Ramos (cell line): ENCODE results near the gene UBR2.
"Not testable (repeated sequence)": the region's sequence is repeated elsewhere in the genome, so short reads cannot be mapped to it uniquely, and the experiment has no call there.

Experiments
- in situ Hi-C: fragments of 300-500 bp; cut with MboI; formaldehyde crosslinking; loops from one replicate; pipeline ENCODE4 v1.14.3; 2022; ENCODE audit warnings: low sequenced_read_pairs; ENCODE audit not compliant: unreplicated experiment

The UBR2 gene

DNA sequence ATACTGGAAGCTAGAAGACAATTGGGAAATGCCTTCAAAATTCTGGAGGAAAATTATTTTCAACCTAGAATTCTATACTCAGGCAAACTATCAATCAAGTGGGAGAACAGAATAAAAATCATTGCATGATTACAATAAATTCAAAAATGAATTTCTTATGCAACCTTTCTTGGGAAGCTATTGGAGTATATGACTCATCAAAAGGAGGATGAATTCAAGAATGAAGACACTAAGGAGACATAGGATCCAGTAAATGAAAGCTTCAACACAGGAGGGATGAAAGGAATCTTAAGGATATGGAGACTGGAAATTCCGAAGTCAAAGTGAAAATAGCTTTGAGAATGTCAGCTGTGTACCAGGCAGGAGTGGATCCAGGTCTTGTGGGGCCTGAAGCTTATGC, 12.6 kb upstream of the UBR2 start:
- in situ Hi-C loops, result loop anchor here (10.0 kb wide), 1 partner anchor 324 kb away; the partner anchor contains the start of gene RPL7L1

DNA sequence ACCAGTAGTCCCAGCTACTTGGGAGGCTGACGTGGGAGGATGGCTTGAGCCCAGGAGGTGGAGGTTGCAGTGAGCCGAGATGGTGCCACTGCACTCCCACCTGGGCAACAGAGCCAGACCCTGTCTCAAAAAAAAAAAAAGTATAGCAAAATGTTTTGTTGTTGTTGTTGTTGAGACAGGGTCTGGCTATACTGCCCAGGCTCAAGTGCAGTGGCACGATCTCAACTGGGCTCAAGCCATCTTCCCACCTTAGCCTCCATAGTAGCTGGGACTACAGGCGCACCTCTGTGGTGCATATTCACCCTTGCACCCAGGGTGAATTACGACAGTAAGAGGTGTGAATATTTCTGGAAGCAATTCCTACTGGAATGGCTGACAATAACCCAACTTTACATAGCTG, 11.4 kb upstream of the UBR2 start:
- in situ Hi-C loops, result loop anchor here (10.0 kb wide), 1 partner anchor 322 kb away; the partner anchor contains the start of gene RPL7L1

GRCh38 chr6:42555477-42556457, 8.1 kb upstream of the UBR2 start:
- in situ Hi-C loops, result loop anchor here (10.0 kb wide), 1 partner anchor 319 kb away; the partner anchor contains the start of gene RPL7L1

- in situ Hi-C loops, result loop anchor here (10.0 kb wide), 1 partner anchor 318 kb away; the partner anchor contains the start of gene RPL7L1
Observed at GRCh38 chr6:42556462-42556861, 7.4 kb upstream of the UBR2 start.

DNA sequence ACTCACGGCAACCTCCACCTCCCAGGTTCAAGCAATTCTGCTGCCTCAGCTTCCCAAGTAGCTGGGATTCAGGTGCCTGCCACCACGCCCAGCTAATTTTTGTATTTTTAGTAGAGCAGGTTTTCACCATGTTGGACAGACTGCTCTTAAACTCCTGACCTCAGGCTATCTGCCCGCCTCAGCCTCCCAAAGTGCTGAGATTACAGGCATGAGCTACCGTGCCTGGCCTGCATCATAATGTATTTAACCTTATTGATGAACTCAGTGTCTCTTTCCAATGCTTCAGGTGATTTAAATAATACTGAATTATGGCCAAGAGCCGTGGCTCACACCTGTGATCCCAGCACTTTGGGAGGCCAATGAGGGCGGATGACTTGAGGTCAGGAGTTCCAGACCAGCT, 4.6 kb upstream of the UBR2 start:
- in situ Hi-C loops, result loop anchor here (10.0 kb wide), 1 partner anchor 316 kb away; the partner anchor contains the start of gene RPL7L1

- in situ Hi-C loops, result no loop called here
Observed at GRCh38 chr6:42561986-42562385, 1.8 kb upstream of the UBR2 start.

GRCh38 chr6:42562788-42563405, 932 bp upstream of the UBR2 start:
- in situ Hi-C loops, result no loop called here

- in situ Hi-C loops, result no loop called here
Observed at GRCh38 chr6:42564506-42564825, 637 bp downstream of the UBR2 start.

DNA sequence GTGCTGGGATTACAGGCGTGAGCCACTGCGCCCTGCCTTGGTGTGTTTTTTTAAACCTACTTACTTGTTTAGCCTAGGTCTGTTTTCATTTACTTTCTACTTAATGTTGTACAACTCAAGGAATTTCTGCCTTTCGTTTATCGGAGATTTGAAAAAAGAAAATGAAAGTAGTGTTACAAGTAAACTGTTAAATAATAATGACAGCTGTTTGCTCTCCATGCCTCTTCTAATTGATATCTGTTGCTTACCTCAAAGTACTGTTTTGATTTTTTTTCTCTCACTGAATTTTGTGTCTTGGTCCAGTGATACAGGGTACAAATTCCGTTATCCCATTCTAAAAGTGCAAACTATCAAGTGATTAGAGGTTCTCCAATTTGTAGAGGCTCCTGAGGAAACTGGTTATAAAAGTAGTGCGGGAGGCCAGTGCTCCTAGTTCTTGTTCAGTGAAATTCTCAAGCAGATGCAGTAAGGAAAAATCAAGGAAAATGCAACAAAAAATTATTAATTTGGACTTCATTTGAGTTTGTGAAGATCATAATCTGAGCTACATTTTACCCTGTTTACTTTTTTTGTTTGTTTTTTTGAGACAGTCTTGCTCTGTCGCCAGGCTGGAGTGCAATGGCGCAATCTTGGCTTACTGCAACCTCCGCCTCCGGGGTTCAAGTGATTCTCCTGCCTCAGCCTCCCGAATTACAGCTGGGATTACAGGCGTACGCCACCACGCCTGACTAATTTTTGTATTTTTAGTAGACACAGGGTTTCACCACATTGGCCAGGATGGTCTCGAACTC, 2.2 kb downstream of the UBR2 start:
- in situ Hi-C loops, result no loop called here

GRCh38 chr6:42566614-42567208, 2.9 kb downstream of the UBR2 start:
- in situ Hi-C loops, result no loop called here

- in situ Hi-C loops, result not testable (repeated sequence)
Observed at GRCh38 chr6:42567237-42567636, 3.4 kb downstream of the UBR2 start.

DNA sequence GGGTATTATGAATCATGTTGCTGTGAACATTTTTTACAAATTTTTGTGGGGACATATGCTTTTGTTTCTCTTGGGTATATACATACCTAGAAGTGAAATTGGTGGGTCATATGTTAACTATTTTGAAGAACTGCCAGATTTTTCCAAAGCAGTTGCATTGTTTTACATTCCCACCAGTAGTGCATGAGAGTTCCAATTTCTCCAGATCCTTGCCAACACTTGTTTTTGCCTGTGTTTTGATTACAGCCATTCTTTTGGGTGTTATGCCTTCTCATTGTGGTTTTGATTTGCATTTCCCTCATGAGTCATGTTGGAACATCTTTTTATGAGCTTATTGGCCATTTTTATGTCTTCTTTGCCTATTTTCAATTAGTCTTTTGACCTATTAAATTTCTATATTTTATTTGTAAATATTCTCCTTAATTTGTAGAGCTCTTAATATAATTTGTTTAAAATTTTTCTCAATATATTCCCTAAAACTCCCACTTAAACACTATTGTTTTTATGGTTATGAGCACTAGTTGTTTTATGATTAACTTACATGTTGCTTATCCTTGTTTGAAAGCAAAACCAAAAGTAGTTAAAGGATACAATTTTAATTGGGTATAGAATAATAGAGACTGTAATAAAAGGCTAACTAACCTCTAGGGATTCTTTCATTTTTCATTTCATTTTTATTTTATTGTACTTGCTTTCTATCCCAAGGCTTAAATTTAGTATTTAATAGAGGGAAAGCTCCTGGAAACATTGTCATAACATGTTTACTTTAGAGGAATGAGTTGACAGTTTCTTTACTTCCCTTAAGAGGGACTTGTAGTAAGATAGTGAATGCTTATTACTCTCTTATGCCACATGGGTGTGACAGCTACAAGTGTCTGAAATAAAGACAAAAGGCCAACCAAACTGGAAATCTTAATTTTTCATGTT, 5.5 kb downstream of the UBR2 start:
- in situ Hi-C loops, result no loop called here

DNA sequence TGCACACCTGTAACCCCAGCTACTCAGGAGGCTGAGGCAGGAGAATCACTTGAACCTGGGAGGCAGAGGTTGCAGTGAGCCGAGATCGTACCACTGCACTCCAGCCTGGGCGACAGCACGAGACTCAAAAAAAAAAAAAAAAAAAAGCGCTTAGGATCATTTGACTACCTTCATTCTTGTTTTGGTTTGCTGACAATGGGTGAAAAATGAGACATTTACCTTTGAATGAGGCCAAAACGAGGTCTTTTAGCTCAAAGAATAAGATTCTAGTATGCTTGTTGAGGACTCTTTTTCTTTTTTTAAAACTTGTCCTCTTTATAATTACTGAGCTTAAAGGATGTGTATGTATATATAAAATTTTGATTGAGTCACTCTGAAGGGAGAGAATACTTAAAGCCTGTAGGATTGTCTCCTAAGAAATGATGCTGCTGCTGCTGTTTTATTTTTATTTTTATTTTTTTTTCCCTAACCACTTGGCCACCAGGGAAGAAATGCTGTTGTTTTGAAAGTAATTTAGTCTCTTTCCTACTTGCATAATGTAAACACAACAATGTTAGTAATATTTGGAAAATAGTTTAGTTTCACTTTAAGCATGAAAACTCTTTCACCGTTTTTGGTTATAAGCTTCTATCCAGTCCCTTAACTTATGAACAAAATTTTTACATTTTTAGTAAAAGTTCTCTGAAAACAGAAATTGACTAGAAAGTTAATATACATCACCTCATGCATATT, 7.9 kb downstream of the UBR2 start:
- in situ Hi-C loops, result no loop called here

DNA sequence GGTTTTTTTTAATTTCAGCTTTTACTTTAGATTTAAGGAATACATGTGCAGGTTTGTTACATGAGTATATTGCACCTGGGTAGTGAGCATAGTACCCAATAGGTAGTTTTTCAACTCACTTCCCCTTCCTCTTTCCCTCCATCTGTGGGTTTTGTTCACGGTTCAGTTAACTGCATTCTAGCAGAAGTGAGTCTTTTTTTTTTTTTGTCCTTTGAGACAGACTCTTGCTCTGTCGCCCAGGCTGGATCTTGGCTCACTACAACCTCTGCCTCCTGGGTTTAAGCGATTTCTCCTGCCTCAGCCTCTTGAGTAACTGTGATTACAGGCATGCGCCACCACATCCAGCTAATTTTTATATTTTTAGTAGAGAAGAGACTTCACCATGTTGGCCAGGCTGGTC, 8.7 kb downstream of the UBR2 start:
- in situ Hi-C loops, result no loop called here

GRCh38 chr6:42576538-42576937, 12.7 kb downstream of the UBR2 start:
- in situ Hi-C loops, result not testable (repeated sequence)

DNA sequence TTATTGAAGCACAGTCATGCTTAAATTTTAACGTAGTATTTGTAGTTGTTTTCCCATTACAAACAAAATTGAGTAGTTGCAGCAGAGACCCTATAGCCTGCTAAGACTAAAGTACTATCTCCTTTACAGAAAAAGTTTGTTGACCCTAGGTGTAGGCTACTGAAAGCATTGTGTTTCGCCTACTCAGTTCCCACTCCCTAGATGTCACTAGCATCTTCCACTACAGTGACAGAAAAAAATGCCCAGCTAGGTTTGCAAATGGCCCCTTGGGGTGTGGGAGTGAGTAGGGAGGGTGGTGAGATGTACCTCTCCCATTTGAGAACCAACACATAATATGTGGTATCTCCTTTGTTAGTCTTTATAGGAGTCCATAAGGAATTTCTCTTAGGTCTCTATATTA, 34.5 kb downstream of the UBR2 start:
- in situ Hi-C loops, result no loop called here

- in situ Hi-C loops, result no loop called here
Observed at GRCh38 chr6:42599558-42599957, 35.7 kb downstream of the UBR2 start.

DNA sequence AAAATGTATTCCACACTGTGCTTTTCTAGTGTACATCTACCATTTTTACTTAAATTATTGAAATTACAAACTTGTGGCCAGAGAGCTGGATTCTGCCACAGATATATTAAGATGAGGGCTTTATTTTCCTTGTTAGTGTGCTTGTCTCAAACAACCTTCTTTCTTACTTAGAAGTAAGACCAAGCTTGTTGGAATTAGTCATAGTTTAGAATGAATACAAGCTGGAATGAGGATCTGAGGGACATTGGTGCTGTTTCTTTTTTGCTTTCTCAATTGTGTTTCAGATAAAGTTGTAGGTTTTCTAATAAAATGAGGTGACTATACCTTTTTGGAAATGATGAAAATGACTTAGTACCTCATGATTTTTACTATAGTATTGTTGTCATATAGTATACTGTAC, 40.3 kb downstream of the UBR2 start:
- in situ Hi-C loops, result no loop called here
